ENCODE measurements around the gene VILL.
"Not testable (repeated sequence)": the region's sequence is repeated elsewhere in the genome, so short reads cannot be mapped to it uniquely, and the experiment has no call there.

VILL gene

DNA sequence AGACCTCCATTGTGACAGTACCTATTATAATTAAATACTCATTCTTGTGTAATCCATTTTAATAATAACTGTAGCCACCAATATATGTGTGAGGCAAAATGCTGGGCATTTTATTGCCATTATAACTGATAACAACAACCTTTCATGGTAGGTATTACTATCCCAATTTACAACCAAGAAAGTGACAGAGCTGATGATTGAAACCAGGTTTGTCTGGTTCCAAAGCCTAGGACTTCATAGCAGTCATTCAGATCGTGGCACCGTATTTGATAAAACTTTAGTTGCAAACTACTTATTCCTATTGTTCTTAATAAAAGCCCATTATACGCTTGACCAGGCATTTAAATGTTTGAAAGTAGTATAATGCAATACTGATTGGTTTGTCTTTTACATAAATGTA is 26.4 kb upstream of the VILL start:
- DNase-seq = no peak

DNA sequence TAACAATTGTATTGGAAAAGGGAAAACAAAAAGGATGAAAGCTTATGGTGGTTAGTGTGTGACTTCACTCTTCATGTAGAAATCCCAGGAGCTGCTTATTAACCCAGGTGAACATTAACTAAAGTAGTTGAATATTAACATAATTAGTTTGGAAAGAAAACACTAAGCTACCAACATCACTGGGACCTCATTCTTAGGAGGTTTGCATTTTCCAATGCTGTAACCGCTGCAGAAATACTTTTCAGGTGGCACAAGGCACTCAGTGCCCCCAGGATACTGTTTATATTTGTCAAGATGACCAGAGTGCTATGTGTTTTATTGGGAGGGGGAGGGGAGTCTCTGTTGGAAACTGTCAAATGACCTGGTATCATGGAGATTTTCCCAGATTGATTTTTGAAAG is 25.9 kb upstream of the VILL start:
- no peak for DNase-seq

DNA sequence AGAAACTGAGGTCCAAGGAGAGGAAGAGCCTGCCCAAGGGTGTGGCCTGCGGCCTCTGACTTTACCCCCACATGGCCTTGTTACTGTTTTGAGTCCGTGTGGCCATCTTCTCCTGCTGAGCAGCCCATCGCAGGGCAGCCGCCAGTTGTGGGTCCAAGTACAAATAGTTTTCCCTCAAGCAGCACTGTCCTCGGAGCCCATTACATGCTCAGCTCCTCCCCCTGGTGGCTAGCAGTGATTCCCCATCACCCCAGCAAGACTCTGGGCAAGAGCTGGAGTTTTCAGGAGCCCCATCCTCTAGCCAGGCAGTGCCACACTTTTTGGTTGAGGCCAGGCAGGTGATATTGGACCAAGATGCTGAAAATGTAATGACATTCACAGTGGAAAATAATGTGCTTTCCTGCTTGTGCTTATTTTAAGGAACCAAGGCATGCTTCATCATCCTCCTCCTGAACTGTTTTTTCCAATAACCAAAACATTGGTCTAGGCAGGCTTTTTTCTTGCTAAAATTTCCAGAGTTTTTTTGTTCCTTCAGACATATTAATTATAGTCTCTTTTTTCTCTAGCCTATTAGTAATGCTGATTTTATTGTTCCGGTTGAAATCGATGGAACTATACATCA is 23.2 kb upstream of the VILL start:
- peak; percentile 56 for DNase-seq

DNA sequence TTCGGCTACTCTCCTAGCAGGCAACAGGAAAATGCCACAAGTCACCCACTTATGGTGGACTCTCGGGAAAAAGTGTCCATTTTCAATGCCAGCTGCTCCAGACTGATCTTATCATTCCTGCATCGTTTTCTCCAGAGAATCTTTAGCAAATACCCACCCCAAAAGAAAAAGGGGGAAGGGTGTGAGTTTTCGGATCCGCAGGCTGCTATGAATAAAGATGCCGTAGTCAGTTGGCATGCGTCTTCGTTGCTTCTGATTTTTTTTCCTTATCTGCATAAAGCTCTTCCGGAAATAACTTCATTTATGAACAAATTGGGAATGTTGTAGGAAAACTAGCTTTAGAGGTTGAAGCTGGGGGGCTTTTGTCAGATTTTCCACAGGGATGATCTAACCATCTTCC is 22.4 kb upstream of the VILL start:
- no peak for DNase-seq

DNA sequence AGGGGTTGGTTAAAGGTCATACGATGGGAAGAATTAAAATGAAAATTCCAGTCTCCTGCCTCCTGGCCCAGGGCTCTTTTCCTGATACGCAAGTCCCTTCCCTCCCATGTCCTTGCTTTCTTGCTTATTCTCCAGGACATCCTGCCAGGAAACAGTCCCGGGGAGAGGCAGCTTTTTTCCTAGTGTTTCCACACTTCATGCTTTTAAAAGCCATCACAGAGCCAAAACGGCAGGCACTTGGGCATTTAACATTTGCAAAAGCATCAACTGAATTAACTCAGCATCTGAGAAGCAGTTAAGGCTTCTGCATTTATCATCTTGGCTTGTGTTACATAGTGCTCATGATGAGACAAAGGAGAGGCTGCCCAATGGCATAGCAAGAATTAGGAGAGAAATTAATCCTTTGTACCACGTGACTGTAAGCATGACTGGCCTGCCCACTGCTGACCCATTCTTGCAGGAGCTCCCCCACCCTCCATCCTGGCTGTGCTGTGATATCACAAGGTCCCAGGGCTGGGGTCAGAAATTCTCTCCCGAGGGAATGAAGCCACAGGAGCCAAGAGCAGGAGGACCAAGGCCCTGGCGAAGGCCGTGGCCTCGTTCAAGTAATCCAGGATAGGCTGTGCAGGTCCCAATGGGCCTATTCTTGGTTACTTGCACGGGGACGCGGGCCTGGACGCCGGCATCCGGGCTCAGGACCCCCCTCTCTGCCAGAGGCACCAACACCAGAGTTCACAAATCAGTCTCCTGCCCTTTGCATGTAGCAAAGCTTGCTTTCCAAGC is 21.6 kb upstream of the VILL start:
- DNase-seq = no peak

DNA sequence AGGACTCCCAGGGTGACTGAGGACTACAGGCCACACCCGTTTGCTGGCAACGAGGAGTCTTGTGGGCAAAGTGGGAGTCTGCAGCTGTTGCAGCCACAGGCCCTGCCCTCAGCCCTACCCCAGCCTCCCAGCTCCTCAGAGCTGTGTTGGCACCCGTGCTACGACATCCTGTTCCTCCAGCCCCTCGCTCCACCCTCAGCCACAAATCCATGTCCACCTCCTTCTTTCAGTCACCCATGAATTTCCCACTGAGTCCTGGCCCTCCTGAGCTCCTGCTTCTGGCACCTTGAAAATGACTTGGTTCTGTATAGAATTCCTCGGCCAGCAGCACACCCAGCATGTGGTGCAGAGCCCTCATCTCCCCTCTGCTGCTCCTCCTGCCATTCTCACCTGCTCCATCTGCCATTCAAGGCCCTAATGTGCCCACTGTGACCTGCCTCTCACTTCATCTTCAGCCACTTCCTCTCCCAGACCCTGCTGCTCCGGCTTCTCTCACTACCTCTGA is 20.9 kb upstream of the VILL start:
- DNase-seq = no peak

DNA sequence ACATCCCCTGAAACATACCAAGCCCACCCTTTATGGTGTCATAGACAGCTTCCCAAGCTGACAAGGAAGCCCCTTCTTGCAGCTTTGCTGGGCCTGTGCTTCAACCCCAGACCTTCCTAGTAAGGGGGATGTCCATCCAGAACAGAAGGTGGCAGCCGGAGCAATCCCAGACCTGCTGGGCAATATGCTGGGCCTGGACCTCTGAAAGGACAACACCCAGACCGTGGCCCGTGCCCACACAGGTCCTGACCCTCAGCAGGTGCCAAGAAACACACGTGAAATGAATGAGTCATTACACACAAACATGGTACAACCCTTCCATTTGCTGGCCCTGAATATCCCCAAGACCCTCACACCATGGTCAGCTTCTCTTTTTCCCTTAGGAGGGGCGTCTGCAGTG is 19.8 kb upstream of the VILL start:
- DNase-seq = no peak

DNA sequence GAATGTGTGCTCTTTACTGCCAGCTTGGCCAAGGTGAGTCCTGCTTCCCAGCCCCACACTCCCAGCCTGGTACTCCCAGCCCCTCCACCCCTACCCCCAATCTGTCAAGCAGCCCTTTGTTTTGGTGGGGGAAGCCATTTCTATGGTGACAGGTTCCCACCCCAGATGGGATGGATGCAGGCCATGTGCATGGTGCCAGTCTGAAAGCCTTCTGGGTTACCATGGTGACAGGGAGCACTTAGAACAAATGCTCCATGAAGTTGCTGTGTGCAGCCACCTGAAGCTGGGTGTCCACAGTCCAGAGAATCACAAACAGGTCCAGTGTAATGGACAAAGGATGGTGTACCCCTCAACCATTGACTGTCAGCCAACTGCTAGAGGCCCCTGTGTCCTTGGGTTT is 19.1 kb upstream of the VILL start:
- DNase-seq = no peak

DNA sequence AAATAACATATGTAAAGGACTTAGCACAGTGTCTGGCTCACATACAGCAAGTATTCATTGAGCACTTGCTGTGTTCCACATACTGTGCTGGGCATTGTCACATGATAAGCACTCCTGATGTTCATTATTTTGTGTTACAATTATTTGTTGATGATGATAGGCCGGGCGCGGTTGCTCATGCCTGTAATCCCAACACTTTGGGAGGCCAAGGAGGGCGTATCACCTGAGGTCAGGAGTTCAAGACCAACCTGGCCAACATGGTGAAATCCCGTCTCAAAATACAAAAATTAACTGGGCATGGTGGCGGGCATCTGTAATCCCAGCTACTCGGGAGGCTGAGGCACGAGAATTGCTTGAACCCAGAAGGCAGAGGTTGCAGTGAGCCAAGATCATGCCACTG is 18.5 kb upstream of the VILL start:
- DNase-seq = not testable (repeated sequence)

DNA sequence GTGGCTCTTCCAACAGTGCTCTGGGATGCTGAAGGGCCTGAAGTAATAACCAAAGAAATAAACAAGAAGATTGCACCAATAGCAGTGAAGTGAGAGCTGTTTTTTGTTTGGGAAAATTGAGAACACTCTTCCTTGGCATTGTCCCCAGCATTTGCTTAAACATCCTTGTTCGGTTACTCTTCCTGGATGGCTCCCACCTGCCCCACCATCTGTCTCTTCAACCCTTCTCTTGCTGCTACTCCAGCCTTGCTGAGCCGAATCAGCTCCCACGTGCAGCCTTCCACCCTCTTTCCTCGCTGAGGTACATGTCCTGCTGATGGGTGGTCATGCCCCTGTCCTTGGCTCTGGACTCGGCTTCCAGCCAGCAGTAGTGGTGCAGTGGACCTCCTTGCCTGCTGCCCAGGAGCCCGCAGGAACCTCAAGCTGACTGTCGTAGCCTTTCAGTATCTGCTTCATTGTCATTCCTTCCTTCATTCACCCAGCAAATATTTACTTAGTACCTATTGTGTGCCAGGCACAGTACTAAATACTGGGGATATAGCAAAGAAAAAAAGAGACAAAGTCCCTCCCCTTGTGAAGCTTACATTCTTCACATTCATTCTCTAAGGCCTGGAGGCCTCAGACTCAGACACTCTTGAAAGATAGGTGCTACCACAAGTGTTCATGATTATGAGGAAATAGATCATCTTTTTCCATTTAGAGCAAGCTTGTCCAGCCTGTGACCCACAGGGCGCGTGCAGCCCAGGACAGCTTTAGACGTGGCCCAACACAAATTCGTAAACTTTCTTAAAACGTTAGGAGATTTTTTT is 17.1 kb upstream of the VILL start:
- DNase-seq = no peak

DNA sequence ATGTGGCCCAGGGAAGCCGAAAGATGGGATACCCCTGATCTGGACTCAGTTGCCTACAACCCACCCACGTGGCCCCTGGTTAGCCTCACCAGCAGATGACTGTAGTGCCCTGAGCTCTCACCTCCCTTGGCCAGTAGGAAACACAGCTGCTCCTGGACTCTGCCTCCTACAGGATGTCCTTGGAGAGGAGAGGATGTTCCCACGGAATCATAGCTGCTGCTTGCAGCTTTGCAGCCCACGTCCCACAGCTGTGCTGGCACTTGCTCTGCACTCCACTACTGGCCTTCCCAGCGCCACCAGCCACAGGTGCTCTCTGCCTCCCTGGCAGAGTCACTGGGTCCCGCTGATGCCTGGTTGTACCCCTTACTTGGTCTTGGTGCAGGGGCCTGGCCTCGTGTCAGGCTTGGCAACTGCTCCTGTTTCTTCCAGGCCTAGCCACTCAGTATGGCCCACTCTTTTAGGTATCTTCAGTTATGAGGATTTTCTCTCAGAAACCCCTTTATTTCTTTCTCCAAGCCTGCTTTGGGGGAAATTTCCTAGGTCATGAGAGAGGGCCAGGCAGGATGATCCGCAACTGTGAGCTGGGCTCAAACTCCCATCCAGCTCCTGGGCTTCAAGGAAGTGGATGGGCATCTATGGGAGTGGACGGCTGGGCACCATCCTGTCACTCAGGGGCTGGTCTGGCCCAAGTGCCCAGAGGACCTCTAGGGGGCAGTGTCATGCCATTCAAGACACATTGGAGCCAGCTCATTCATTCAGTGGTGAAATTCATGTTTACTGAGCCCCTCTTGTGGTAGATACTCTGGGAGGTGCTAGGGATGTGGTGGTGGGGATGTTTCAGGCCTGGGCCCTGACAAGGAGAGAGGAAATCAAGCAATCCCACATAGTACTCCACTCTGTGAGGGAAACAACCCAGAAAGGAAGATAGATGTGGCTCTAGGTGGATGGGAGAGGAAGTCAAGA is 16.2 kb upstream of the VILL start:
- peak; percentile 68 for DNase-seq

DNA sequence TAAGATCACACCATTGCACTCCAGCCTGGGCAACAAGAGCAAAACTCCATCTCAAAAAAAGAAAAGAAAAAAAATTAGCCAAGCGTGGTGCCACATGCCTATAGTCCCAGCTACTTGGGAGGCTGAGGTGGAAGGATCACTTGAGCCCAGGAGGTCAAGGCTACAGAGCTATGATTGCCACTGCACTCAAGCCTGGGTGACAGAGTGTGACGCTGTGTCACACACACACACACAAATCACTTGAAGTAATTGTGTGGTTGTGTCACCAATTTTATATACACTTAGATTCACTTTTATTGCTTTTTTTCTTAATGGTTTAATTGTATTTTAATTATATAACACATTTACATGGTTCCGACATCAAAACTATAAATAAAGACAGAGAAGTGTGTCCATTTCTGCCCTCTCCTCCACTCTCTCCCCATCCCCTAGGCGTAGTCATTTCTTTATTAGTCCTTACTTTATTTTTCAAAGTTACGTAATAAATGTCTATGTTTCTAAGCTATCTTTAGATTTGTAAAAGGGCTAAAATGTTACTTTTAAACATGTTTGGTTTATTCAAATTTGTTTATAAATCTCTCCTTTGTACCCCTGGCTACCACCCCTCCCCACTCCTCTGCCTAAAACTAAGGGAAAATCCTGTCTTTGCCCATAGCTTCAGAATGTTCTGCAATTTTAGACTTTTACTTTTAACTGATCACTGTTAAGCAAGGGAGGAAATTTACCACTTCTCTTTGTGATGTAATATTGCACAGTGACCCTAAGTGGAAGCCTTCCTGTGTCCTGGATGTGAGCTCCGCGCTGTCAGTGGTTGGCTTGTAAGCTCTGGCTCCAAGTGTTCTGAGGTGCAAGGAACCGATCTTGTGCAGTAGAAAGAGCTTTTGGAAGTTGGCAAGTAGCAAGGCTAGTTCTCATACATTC is 10.8 kb upstream of the VILL start:
- no peak for DNase-seq

DNA sequence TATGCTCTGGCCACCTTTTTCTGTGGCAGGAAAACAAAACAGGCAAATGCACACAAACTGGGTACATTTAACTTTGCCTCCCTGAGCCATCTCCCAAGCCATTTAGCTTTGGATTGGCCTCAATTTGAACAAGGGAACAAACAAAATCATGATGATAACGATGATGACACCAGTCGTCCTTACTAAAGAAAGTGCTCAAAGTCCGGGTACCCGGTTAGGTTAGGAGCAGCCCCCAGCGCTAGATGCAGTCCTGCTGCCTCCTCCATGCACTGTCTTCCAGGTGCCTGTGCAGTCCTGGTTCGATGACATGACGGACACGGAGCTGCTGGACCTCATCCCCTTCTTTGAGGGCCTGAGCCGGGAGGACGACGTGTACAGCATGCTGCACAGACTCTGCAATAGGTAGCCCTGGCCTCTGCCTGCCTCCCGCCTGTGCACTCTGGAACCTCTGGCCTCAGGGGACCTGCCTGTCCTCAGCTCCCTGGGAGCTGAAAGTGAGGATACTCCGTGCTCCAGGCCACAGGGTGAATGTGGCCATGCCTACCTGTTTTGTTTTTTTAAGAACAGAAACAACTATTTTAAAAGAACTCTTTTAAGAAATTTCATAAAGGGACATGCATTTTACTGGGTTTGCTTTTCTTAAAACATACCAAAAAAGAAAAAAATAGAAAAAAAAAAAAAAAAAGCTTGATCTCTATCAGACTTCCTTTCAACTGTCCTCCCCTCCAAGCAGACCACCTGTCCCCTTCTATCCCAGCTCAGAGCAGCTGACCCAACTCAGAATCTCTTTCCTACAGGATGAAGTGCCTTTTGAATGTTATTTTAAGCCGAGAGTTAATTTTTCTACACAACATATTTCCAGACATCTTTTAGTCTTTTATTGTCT is 9.9 kb upstream of the VILL start:
- no peak for DNase-seq

DNA sequence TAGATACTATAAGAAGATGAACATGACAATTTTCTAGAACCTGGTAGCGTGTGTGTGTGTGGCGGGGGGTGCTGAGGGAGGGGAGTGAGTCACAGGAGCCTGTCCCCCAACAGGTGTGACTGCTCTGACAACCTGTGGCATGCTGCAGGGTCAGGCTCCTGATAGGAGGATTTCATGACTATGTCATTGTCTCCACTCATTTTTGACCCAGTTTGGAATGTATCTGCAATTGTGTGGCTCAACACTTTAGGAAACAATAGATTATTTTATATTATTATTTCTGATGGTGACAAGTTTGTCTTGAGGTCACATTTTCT is 9.3 kb upstream of the VILL start:
- DNase-seq = no peak

DNA sequence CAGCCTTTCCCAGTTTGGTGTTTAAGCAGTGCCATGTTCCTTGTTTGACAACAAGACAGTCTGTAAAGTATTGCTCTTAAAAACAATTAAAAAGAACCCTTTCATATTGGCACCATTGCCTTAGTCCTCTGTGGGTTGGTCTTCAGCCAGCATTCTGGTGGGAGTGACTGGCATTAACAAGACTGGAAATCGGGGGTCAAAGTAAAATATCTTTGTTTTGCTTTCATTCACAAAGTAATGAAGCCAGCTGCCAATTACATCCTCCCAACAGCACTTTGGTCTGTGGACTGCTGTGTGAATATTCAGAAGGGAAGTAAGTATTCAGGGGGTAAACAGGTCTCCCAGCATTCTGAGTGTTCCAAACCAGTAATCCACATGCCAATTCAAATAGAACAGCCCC is 8.3 kb upstream of the VILL start:
- no peak for DNase-seq

DNA sequence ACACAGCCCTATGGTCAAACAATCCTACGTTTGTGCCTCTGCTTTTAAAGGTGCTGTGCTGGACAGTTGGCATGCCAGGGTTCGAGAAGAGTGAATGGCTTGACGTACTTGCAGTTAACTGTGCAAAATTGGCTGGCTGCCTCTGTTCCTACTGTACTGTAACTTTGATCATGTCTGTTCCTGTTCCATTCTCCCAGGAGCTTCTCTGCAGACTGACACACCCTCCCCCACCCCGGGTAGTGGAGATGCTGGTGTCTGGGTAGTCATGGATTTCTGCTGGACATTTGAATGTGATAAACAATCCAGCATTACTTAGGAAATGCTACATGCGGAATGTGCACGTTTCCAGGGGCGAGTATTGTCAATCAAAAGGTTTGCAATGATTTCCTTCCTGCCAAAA is 6.5 kb upstream of the VILL start:
- DNase-seq = no peak

DNA sequence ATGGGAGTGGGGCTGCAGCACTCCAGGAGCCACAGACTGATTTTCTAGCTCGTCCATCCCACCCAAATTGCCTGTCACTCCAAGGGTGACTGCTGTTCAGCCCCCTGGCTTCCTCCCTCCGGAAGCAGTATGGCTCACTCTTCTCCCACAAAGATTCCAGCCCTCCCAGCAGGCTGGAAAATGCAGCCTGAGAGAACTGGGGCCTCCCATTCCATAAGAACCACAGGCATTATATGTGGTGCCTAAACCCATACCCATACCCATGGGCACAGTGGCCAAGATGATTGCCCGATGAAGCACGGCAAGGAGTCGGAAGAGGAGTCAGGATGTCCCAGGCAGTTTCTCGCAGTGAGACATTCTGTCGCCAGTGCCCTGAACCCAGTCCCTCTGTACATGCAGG is 6.0 kb upstream of the VILL start:
- no peak for DNase-seq

DNA sequence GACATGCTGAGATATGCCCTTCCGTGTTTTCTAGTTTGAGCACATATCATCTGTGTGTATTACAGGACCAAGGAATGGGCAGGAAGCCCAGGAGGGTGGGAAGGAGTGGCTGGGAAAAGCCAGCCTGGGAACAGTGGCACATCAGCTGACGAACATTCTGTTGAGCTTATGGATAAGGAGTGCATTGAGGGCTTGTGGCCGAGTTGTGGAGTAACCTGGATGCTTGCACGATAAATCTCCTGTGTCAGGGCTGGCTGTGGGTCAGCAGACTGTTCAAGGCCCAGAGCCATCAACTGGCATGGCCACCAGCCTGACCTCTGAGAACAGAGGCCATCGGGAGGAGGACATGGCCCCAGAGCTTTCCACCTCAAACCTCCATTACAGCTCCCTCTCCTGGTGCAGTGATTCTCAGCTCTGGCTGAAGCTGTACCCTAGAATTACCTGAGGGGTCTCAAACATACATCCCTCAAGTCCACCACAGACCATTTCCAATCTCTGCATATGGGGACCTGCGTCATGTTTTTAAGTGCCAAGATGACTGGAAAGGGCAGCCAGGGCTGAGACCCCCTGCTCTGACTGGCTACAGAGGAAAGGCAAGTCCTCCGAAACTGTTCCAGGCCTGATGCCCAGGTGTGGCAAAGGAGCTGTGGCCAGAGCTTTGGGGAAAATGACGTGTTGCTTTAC is 4.8 kb upstream of the VILL start:
- no peak for DNase-seq

DNA sequence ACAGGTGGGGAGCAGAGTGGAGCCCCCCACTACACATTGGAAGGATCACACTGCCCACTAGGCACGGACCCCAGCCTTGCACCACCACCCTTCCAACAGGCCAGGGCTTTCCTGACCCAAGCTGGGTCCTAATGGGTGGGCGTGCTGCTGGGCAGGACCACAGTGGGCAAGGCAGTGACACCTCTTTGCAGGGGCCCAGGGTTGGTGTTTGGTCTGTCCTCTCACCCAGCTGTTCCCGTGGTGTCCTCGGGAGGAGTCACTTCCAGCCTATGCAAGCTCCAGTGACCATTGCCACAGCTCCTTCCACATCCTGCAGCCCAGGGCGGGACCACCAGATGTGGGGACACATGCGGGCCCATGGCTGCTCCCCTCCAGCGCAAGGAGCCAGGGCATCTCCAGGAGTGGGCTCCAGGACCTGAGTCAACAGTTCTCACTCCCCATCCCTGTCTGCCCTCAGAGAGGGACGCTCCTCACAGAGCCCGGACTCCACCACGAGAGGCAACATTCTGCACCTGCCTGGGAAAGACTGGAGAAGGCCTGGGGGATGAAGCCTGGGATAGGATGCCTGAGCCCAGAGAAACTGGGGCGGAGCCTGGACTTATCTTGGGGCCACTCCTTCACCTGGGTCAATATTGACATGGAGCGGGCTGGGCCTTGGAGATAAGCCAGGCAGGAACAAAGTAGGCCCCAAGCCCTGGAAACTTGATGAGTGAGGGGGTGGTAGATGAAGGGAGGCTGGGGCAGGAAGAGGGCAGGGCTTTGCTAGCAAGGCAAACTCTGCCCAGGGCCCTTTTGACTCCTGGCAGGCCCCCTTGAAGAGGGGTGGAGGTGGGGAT is 3.9 kb upstream of the VILL start:
- no peak for DNase-seq

Measured in activated naive CD4-positive, alpha-beta T cell treated with Interleukin-2 at 50 U/mL for 16 hours (primary cell).